AG10803 (cell line): ENCODE data around the gene PARVA.

Source experiments
- DNase-seq: peaks from one replicate; pipeline ENCODE4 v3.0.0; 2010; ENCODE audit warnings: low read depth
- H3K4me3 ChIP-seq: 2 replicates; pipeline ENCODE4 v1.5.1; 2011; ENCODE audit warnings: mild to moderate bottlenecking, low read length, control low read depth
- TF ChIP-seq, protein P1 (sequence below): conservative IDR thresholded peaks from 2 replicates; pipeline ENCODE4 v1.5.1; 2011; ENCODE audit warnings: mild to moderate bottlenecking, low read length, control low read depth, inconsistent platforms

The PARVA gene

DNA sequence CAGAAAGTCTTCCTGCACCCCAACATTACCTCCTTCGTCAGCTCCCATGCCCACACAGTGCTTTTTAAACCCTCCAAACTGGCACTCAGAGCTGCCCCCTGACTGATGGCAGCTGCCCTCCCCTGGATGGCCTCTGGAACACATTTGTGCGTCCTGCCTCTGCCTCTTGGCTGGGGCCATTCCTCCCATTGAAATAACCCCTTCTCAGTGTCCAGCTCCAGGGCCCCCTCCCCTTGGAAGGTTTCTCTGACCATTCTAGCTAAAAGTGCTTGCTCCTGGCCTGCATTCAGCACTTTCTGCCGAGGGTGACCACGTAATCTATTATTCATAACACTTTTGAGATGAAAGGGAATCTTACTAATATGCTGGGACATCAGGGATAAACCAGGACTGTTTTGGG is 130.0 kb downstream of the PARVA start:
- DNase-seq = no peak
- TF ChIP-seq, protein P1, sequence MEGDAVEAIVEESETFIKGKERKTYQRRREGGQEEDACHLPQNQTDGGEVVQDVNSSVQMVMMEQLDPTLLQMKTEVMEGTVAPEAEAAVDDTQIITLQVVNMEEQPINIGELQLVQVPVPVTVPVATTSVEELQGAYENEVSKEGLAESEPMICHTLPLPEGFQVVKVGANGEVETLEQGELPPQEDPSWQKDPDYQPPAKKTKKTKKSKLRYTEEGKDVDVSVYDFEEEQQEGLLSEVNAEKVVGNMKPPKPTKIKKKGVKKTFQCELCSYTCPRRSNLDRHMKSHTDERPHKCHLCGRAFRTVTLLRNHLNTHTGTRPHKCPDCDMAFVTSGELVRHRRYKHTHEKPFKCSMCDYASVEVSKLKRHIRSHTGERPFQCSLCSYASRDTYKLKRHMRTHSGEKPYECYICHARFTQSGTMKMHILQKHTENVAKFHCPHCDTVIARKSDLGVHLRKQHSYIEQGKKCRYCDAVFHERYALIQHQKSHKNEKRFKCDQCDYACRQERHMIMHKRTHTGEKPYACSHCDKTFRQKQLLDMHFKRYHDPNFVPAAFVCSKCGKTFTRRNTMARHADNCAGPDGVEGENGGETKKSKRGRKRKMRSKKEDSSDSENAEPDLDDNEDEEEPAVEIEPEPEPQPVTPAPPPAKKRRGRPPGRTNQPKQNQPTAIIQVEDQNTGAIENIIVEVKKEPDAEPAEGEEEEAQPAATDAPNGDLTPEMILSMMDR = no peak
- H3K4me3 ChIP-seq = no peak overlapping the region

DNA sequence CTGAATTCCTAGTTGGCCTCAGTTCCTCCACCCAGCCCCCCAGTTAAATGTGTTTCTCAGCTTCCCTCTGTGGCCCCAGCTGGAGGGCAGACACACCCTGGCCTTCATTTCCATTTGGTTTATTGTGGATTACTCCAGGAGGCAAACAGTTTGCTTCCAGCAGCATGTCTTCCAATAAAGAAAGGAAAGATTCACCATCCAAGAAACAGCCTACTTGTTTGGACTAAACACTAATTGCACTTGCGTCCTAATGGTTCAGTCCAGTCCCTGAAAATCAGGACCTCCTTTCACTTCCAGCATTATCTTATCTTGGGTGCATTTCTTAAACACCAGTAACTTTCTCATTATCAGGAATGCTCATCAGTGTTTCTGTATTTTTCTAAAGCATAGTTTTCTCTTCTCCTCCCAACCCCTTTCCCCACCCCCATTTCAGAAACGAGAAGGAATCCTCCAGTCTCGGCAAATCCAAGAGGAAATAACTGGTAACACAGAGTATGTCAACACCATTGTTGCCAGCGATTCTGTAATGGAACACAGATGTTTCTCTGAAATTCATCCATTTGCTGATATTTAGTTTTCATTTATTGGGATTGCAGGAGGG is 130.9 kb downstream of the PARVA start:
- TF ChIP-seq, protein P1 = no peak
- H3K4me3 ChIP-seq = peak overlapping the region; percentile 0; the same call in 1 of the 2 replicates
- DNase-seq = peak; percentile 88

DNA sequence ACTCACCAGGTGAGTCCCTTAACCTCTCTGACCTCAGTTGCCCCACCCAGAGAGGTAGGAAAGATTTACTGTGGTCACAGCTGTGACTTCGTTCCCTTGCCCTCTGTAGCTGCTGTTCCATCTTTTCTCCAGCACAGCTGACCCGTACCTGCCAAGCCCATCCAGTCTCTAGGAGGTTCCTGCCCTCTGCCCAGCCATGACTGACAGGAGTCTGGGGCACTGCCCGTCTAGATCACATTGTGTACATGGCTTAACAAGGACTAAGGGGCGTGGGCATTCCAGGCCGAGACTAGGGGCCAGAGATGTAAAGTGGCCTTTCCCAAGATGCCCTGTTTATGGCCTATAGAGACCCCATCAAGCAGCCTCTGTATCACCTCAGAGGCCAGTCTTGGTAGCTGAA is 132.0 kb downstream of the PARVA start:
- TF ChIP-seq, protein P1 = no peak
- DNase-seq = no peak
- H3K4me3 ChIP-seq = no peak overlapping the region

DNA sequence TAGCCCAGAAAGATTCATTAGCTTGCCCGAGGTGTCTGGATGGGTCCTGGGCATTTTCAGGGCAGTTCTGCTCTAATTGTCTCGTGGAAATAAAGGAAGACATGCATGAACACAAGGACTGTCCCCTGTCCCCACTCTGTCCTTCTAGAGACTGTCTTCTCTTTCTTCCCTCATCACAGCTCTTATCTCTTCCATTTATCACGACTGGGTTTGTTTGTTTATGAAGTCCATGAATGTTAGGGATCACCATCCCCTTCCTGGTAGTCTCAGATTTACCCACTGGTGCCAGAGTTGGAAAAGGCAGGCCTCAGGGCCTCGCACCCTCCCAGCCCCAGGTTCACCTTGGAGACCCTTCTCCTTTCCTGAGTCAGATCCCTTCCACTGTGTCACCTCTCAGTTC is 134.8 kb downstream of the PARVA start:
- DNase-seq = no peak
- TF ChIP-seq, protein P1 = no peak
- no peak overlapping the region for H3K4me3 ChIP-seq

DNA sequence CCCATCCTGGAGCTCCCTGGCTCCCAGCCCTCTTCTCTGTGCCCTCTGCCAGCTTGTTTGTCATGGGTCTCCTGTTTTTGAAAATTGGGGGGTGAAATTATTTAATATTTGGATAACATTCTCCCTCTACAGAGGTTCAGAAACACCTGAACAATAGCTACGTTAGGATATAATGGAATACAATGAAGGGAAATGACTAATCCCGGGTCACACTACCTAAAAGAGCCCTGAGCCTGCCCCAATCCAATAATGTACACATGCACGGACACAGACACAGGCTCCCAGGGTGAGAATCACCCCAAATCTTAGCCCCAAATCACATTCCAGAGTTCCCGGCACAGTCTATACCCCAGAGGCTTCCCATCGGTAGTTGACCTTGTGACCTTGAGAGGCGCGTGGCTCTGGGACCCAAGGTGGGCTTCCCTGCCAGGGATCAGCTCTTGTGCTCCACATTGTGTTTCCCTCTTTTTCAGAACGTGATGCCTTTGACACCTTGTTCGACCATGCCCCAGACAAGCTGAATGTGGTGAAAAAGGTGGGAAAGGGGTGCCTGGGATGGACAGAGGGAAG is 135.5 kb downstream of the PARVA start:
- TF ChIP-seq, protein P1 = no peak
- H3K4me3 ChIP-seq = no peak overlapping the region
- DNase-seq = no peak

DNA sequence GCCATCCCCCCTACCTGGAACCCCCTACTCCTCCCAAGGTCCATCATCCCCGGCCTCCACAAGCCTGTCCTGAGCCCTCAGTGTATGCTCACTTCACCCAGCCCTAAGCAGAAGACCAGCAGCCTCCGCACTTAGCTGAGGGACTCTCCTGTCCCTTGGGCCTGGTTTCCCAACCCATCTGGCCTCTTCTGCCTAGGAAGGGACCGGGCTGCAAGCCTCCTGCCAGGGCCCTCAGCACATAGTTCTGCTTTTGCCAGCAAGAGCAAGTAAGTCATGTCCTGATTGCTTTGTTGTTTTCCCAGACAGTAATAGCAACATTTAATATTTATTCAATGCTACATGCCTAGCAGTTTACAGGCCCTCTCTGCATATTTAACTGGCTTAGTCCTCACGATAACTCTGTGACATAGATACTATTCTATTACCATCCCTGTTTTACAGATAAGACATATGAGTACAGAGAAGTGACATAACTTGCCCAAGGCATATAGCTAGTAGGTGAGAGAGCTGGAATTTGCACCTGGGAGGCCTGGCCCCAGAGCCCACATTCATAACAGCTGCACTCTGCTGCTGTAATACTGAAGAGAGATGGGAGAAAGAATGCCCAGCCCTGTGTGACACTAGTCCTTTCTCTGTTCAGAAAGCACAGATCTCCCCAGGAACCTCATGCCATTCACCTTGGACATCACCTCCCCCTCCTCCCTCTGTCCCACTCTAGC is 139.2 kb downstream of the PARVA start:
- TF ChIP-seq, protein P1 = no peak
- H3K4me3 ChIP-seq = no peak overlapping the region
- no peak for DNase-seq

DNA sequence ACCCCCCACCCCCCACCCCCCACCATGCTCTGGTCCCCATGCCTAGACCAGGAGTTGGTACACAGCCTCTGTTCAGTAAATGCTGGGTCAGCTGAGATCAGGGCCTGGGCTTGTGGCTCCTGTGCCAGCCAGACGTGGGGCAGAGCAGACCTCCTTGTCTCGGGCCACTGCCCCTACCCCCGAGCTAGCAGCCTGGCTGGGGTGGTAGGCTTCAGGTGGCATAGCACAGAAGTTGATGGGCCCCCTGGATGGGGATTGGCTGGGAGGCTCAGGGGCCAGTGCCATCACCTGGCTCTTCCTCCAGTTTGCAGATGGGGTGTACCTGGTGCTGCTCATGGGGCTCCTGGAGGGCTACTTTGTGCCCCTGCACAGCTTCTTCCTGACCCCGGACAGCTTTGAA is 139.9 kb downstream of the PARVA start:
- H3K4me3 ChIP-seq = no peak overlapping the region
- TF ChIP-seq, protein P1 = no peak
- no peak for DNase-seq
